Nephron (organoid): ENCODE measurements around the gene TFF2.

ENCODE experiments used
- H3K27ac Mint-ChIP-seq, 3 experiments: 2 replicates each; pipeline ENCODE4 v1.8.0; 2020; ENCODE audit warnings: mixed read lengths in 3 of 3, mild to moderate bottlenecking in 2 of 3, moderate library complexity in 1 of 3
- H3K27me3 Mint-ChIP-seq: 2 replicates; pipeline ENCODE4 v1.8.0; 2021; ENCODE audit warnings: low read depth, mild to moderate bottlenecking, moderate library complexity, mixed read lengths
- H3K36me3 Mint-ChIP-seq: 2 replicates; pipeline ENCODE4 v1.8.0; 2020; ENCODE audit warnings: low read depth, mixed read lengths
- H3K4me1 Mint-ChIP-seq: 2 replicates; pipeline ENCODE4 v1.8.0; 2020; ENCODE audit warnings: mixed read lengths
- H3K4me3 Mint-ChIP-seq, 3 experiments: 2 replicates each; pipeline ENCODE4 v1.8.0; 2020; ENCODE audit warnings: mild to moderate bottlenecking in 3 of 3, mixed read lengths in 3 of 3, moderate library complexity in 2 of 3
- H3K9me3 Mint-ChIP-seq: 2 replicates; pipeline ENCODE4 v1.8.0; 2020; ENCODE audit warnings: mixed read lengths
- TF ChIP-seq, protein P1 (sequence below), 3 experiments: fragments of 200-600 bp; sonication (generic); IDR thresholded peaks; one replicate each; pipeline ENCODE4 v1.5.0; 2021; ENCODE audit warnings: antibody characterized with exemption in 3 of 3; ENCODE audit not compliant: unreplicated experiment in 3 of 3

The TFF2 gene

DNA sequence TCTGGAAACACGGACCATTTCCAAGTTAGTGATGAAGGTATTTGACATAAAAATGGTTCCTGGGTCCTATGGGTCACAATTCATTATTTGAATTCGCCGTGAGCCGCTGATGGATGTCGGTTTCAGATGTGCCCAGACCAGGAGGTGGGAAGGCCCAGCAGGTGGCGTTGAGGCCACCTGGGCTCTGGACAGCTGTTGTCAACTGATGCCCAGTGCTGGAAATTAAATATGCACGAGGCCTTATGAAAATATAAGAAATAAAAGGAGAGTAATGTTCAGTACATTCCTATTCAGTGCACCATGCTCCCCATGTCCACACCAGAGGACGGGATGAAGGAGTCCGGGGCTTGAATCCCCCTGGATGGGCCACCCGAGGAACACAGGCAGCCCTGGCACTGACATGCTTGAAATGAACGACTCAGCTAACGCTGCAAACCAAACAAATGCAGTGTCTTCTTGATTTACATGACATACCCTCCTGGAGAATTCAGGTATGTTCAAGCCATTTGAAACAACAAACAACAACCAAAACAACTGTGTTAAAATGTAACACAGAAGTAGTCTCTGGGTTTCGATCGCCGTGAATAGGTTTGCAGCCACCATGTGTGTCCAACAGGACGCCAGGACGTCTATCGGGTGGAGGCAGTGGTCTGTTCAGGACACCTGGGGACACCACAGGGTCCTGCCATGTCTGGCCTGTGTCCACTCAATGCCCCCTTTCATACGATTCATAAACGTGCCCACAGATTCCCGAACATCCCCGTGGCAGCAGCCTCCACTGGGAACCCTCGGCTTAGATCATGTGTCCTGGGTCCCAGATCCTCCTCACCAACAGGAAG, 41.7 kb downstream of the TFF2 start:
- Mint-ChIP-seq H3K36me3 (no peaks in the 10 kb centered on the region), H3K27ac (no peak overlapping the region), H3K4me3 (peak overlapping the region in 2 of 3 experiments; percentile 7 to 48), H3K9me3 (no peaks in the 10 kb centered on the region), H3K4me1 (peaks cover 28% of the 10 kb centered on the region), H3K27me3 (peaks cover 40% of the 10 kb centered on the region)
- TF ChIP-seq, protein P1, sequence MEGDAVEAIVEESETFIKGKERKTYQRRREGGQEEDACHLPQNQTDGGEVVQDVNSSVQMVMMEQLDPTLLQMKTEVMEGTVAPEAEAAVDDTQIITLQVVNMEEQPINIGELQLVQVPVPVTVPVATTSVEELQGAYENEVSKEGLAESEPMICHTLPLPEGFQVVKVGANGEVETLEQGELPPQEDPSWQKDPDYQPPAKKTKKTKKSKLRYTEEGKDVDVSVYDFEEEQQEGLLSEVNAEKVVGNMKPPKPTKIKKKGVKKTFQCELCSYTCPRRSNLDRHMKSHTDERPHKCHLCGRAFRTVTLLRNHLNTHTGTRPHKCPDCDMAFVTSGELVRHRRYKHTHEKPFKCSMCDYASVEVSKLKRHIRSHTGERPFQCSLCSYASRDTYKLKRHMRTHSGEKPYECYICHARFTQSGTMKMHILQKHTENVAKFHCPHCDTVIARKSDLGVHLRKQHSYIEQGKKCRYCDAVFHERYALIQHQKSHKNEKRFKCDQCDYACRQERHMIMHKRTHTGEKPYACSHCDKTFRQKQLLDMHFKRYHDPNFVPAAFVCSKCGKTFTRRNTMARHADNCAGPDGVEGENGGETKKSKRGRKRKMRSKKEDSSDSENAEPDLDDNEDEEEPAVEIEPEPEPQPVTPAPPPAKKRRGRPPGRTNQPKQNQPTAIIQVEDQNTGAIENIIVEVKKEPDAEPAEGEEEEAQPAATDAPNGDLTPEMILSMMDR (IDR thresholded peaks at IDR 0.05; ENCODE audit: unreplicated experiment in 3 of 3): no peak

DNA sequence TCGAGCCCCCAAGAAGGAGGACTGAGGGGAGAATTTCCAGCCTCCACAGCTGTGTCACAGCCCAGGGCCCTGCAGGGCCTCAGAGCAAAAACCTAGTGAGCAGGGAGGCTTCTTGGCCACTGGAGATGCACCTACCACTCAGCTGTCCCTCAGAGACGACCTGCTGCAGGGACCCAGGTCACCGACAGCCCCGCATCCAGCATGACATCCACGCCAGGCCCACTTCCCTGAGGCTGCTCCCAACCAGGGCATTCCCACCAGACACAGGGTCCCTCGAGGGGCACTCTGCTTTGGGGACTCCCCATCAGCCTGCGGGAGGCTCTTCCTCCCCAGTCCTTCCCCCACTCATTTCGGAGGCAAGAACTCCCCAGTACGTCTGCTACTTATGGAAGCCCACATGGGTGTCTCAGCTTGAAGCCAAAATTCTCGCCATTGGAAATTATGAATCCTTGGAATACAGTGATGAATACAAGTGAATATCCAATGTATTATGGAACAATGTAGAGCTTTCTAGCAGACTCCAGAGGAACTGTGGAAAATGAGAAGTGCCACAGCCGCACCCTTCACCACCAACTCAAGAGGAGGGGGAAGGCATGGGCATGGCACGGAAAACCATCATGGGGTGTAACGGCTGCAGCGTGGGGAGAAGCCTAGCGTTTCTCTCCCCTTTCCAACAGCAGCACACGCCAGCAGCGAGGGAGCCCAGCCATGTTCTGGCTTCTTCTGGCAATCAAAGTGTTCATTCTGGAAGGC, 42.5 kb downstream of the TFF2 start:
- Mint-ChIP-seq H3K4me3 (no peak overlapping the region), H3K4me1 (peaks cover 21% of the 10 kb centered on the region), H3K9me3 (no peaks in the 10 kb centered on the region), H3K27me3 (peaks cover 36% of the 10 kb centered on the region), H3K36me3 (no peaks in the 10 kb centered on the region), H3K27ac (no peak overlapping the region)
- TF ChIP-seq, protein P1 (IDR thresholded peaks at IDR 0.05; ENCODE audit: unreplicated experiment in 3 of 3): no peak

DNA sequence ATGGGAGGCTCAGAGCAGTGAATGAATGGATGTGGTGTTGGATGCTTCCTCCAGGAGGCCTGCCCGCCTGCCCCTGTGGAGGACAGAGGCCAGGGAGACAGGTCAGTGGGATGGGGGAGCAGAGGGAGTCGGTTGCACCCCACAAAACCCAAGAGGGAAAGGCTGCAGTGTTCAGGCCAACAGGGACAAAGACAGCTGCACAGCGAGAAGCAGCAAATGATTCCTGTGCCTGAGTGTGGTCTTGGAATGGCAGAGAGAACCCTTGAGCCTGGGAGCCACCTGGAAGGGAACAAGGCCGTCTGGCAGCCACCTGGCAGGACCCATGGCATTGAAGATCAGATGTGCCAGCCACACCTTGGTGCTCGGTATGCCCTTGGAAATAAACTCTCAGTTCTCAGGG, 43.7 kb downstream of the TFF2 start:
- TF ChIP-seq, protein P1 (IDR thresholded peaks at IDR 0.05; ENCODE audit: unreplicated experiment in 3 of 3): no peak
- Mint-ChIP-seq H3K27me3 (peaks cover 31% of the 10 kb centered on the region), H3K4me3 (no peak overlapping the region), H3K9me3 (no peaks in the 10 kb centered on the region), H3K4me1 (peaks cover 17% of the 10 kb centered on the region), H3K36me3 (no peaks in the 10 kb centered on the region), H3K27ac (no peak overlapping the region)

DNA sequence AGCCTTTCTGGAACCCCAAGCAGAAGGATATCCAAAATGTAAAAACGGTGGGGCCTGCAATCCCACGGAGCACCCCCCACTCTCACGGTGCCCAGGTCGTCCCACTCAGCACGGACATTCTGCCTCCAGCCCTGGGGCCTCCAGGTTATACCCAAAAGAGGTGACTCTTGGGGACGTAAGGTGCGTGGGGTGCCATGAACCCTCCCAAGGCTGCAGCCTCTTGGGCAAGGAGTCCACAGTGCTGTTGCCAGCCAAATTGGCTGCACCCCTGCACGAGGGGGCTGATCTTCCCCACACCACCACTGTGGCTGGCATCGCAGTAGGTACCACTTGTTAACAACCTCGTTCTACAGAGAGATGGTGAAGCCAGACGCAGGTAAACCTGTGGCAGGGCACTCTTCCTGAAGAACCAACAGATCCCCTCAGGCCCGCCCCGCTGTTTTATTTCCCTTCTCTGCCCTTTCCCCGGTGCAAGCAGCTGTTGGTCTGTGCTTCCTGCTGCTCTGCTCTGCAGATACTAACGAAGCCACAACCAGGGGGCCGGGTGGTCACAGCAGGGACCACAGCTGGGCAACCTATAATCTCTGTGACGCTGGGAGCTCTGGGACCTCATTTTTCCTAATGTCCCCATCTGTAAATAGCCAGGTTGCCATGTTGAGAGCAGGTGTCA, 44.3 kb downstream of the TFF2 start:
- Mint-ChIP-seq H3K27ac (no peak overlapping the region), H3K4me1 (peaks cover 17% of the 10 kb centered on the region), H3K36me3 (no peaks in the 10 kb centered on the region), H3K9me3 (no peaks in the 10 kb centered on the region), H3K27me3 (peaks cover 25% of the 10 kb centered on the region), H3K4me3 (no peak overlapping the region)
- TF ChIP-seq, protein P1 (IDR thresholded peaks at IDR 0.05; ENCODE audit: unreplicated experiment in 3 of 3): no peak

DNA sequence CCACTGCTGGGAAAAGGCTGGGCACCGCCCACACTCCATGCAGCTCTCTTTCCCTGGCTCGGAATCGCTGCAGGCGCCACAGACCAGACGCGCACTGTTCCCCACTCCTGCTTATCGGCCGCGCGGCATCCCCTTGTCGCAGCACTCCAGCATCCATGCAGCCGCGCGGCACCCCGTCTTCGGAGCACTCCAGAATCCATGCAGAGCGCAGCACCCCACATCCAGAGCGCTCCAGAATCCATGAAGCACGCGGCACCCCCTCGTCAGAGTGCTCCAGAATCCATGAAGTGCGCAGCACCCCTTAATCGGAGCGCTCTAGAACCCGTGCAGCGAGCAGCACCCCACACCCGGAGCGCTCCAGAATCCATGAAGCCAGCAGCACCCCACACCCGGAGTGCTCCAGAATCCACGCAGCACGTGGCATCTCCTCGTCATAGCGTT, 45.1 kb downstream of the TFF2 start:
- Mint-ChIP-seq H3K27me3 (peaks cover 25% of the 10 kb centered on the region), H3K27ac (no peak overlapping the region), H3K4me3 (no peak overlapping the region), H3K4me1 (peaks cover 17% of the 10 kb centered on the region), H3K9me3 (no peaks in the 10 kb centered on the region), H3K36me3 (no peaks in the 10 kb centered on the region)
- TF ChIP-seq, protein P1 (IDR thresholded peaks at IDR 0.05; ENCODE audit: unreplicated experiment in 3 of 3): no peak
